ENCODE results near the gene CPED1.
"Not testable (repeated sequence)": the region's sequence is repeated elsewhere in the genome, so short reads cannot be mapped to it uniquely, and the experiment has no call there.

Gene CPED1

DNA sequence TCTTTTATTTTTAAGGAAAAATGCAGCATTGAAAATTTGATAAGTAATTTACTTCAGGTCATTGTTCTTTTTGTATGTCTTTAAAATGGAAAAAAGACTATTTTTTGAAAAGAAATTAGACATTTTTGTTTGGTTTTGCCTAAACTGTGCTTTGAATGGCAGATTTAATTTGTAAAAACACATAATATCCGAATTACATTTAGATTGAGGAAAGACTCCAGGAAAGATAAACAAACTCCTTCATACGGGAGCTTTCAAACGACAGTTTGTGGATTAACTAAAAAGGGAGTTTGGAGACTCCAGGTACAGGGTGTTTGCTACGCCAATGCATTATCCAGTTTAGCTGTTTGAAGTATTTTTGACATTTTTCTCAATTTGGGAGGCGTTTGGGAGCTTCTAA is 36.1 kb downstream of the CPED1 start:
- Mint-ChIP-seq H3K36me3 (ENCODE audit: low read depth) (no peaks in the 10 kb centered on the region), H3K27ac (no peak overlapping the region), H3K9me3 (no peaks in the 10 kb centered on the region), H3K4me3 (no peak overlapping the region), H3K4me1 (ENCODE audit: low read depth) (peaks cover 26% of the 10 kb centered on the region), H3K27me3 (no peaks in the 10 kb centered on the region)
- intact Hi-C loops (cut with micrococcal nuclease): loop anchor here (5.0 kb wide), 1 partner anchor 37 kb away; the partner anchor contains the start of gene CPED1

DNA sequence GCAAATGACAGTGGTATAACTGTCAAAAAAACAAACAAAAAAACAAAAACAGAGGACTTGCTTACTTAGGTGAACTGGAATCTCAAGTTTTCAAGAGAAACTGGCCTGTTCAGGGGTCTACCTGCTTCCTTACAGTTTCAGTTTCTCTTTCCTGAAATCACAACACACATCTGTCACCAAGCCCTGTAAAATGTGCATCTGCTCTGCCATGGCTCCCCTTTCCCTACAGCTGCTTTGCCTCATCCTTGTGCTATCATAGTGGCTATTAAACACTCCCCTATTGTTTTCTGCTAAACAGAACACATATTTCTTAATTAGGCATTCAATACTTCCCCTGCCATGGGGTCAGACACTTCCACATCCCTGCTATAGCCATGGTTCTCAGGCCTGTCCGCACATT is 37.6 kb downstream of the CPED1 start:
- Mint-ChIP-seq H3K4me1 (ENCODE audit: low read depth) (peaks cover 26% of the 10 kb centered on the region), H3K4me3 (no peak overlapping the region), H3K9me3 (no peaks in the 10 kb centered on the region), H3K27me3 (no peaks in the 10 kb centered on the region), H3K27ac (no peak overlapping the region), H3K36me3 (ENCODE audit: low read depth) (no peaks in the 10 kb centered on the region)
- intact Hi-C loops (cut with micrococcal nuclease): no loop called here

DNA sequence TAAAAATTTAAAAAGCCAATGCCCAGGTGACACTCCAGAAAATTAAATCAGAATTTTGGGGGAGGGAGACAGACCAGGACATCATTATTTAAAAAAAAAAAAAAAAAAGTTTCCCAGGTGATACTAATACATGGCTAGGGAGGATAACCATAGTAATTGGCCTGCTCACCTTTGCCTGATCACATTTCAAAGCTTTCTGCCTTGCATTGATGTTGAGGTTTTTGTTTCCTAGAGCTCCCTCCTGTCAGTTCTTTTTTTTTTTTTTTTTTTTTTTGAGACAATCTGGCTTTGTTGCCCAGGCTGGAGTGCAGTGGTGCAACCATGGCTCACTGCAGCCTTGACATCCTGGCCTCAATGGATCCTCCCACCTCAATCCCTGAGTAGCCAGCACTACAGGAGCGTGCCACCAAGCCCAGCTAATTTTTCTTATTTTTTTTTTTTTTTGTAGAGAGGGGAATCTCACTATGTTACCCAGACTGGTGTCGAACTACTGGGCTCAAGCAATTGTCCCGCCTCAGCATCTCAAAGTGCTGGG is 38.1 kb downstream of the CPED1 start:
- H3K9me3 Mint-ChIP-seq: no peaks in the 10 kb centered on the region
- no peaks in the 10 kb centered on the region for H3K27me3 Mint-ChIP-seq
- peaks cover 26% of the 10 kb centered on the region for H3K4me1 Mint-ChIP-seq (ENCODE audit: low read depth)
- no peaks in the 10 kb centered on the region for H3K36me3 Mint-ChIP-seq (ENCODE audit: low read depth)
- no peak overlapping the region for H3K27ac Mint-ChIP-seq
- intact Hi-C loops (cut with micrococcal nuclease): no loop called here
- H3K4me3 Mint-ChIP-seq: no peak overlapping the region

GRCh38 chr7:121027761-121028669 is 39.5 kb downstream of the CPED1 start:
- intact Hi-C loops (cut with micrococcal nuclease): no loop called here
- peaks cover 28% of the 10 kb centered on the region for H3K4me1 Mint-ChIP-seq (ENCODE audit: low read depth)

GRCh38 chr7:121029302-121029701 is 40.8 kb downstream of the CPED1 start:
- Mint-ChIP-seq H3K4me1 (ENCODE audit: low read depth) (peaks cover 17% of the 10 kb centered on the region), H3K4me3 (no peak overlapping the region), H3K9me3 (no peaks in the 10 kb centered on the region)

More at GRCh38 chr7:121027761-121028669, 39.5 kb downstream of the CPED1 start:
- H3K4me3 Mint-ChIP-seq: no peak overlapping the region
- H3K9me3 Mint-ChIP-seq: no peaks in the 10 kb centered on the region
- no peak overlapping the region for H3K27ac Mint-ChIP-seq
- no peaks in the 10 kb centered on the region for H3K27me3 Mint-ChIP-seq
- H3K36me3 Mint-ChIP-seq (ENCODE audit: low read depth): no peaks in the 10 kb centered on the region

GRCh38 chr7:121030308-121030707 is 41.8 kb downstream of the CPED1 start:
- Mint-ChIP-seq H3K4me1 (ENCODE audit: low read depth) (peaks cover 10% of the 10 kb centered on the region), H3K27me3 (no peaks in the 10 kb centered on the region), H3K36me3 (ENCODE audit: low read depth) (no peaks in the 10 kb centered on the region), H3K27ac (no peak overlapping the region), H3K4me3 (no peak overlapping the region), H3K9me3 (no peaks in the 10 kb centered on the region)
- intact Hi-C loops (cut with micrococcal nuclease): no loop called here

More at GRCh38 chr7:121029302-121029701, 40.8 kb downstream of the CPED1 start:
- Mint-ChIP-seq H3K27me3 (no peaks in the 10 kb centered on the region), H3K36me3 (ENCODE audit: low read depth) (no peaks in the 10 kb centered on the region), H3K27ac (no peak overlapping the region)
- intact Hi-C loops (cut with micrococcal nuclease): no loop called here

DNA sequence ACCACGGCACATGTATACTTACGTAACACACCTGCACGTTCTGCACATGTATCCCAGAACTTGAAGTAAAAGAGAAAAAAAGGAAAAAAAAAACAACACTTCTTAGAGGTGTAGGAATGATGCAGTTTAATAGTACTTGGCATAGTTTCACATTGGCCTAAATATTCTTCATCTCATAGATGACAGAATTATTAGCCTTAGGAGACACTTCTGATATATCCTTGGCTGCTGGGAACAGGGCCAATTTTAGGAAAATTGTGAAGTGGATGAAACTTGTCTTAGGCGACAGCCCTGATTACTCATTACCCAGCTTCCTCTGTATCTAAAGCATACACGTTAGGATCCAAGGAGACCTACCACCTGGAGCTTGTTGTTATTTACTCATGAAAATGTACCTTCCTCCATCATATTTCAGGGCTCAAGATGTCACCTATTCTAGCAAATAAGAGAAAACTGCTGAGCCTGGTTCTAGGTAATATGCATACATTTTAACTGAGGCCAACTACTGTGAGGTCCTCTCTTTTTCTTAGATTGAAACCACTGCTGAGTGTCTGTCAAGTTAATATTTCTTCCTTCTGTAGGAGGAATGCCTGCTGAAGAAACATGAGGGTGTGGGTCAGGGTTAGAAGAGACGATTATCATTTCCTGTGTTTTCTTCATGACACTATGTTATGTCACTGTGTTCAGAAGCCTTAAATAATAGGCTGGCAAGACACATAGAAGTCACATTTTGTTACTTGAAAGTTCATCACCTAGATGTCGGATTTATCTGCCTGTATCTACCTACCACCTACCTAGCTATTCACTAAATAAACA is 44.3 kb downstream of the CPED1 start:
- H3K27me3 Mint-ChIP-seq: no peaks in the 10 kb centered on the region
- H3K27ac Mint-ChIP-seq: no peak overlapping the region
- H3K4me3 Mint-ChIP-seq: no peak overlapping the region
- peaks cover 5% of the 10 kb centered on the region for H3K4me1 Mint-ChIP-seq (ENCODE audit: low read depth)
- no peaks in the 10 kb centered on the region for H3K9me3 Mint-ChIP-seq
- no peaks in the 10 kb centered on the region for H3K36me3 Mint-ChIP-seq (ENCODE audit: low read depth)
- intact Hi-C loops (cut with micrococcal nuclease): no loop called here

DNA sequence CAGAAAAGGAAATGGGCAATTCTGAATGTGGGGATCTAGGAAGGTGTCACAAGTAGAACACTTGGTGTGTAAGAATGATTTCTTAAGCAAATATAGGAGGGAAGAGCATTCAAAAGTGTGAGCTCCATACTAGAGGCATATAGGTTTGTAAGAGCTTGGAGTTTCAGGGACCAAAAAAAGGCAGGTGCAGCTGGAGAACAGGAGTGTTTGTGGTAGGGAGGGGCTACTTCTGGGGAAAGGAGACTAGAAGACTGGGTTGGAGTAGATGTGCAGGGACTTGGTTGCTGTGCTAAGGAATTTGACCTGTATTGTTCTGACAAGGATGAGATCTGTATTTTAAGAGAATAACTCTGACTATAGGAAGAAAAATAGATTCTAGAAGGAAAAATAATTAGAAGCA is 46.4 kb downstream of the CPED1 start:
- H3K4me1 Mint-ChIP-seq (ENCODE audit: low read depth): peaks cover 5% of the 10 kb centered on the region
- no peaks in the 10 kb centered on the region for H3K36me3 Mint-ChIP-seq (ENCODE audit: low read depth)
- no peaks in the 10 kb centered on the region for H3K27me3 Mint-ChIP-seq
- H3K27ac Mint-ChIP-seq: no peak overlapping the region
- intact Hi-C loops (cut with micrococcal nuclease): loop anchor here (5.0 kb wide), 1 partner anchor 42 kb away; no protein-coding TSS in a partner anchor
- no peak overlapping the region for H3K4me3 Mint-ChIP-seq
- no peaks in the 10 kb centered on the region for H3K9me3 Mint-ChIP-seq

GRCh38 chr7:121036776-121037175 is 48.3 kb downstream of the CPED1 start:
- not testable (repeated sequence) for H3K4me3 Mint-ChIP-seq; H3K27me3 Mint-ChIP-seq; H3K4me1 Mint-ChIP-seq (ENCODE audit: low read depth); H3K27ac Mint-ChIP-seq; H3K36me3 Mint-ChIP-seq (ENCODE audit: low read depth); H3K9me3 Mint-ChIP-seq
- intact Hi-C loops (cut with micrococcal nuclease): loop anchor here (5.0 kb wide), 1 partner anchor 41 kb away; no protein-coding TSS in a partner anchor

DNA sequence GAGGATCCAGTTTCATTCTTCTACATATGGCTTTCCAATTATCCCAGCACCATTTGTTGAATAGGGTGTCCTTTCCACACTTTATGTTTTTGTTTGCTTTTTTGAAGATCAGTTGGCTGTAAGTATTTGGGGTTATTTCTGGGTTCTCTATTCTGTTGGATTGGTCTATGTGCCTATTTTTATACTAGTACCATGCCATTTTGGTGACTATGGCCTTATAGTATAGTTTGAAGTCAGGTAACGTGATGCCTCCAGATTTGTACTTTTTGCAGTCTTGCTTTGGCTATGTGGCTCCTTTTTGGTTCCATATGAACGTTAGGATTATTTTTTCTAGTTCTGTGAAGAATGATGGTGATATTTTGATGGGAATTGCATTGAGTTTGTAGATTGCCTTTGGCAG is 48.8 kb downstream of the CPED1 start:
- not testable (repeated sequence) for H3K4me3 Mint-ChIP-seq; H3K9me3 Mint-ChIP-seq; H3K27me3 Mint-ChIP-seq; H3K27ac Mint-ChIP-seq; H3K36me3 Mint-ChIP-seq (ENCODE audit: low read depth)
- peaks cover 12% of the 10 kb centered on the region for H3K4me1 Mint-ChIP-seq (ENCODE audit: low read depth)
- intact Hi-C loops (cut with micrococcal nuclease): loop anchor here (5.0 kb wide), 1 partner anchor 40 kb away; no protein-coding TSS in a partner anchor

GRCh38 chr7:121037957-121038716 is 49.6 kb downstream of the CPED1 start:
- H3K4me3 Mint-ChIP-seq: no peak overlapping the region
- no peak overlapping the region for H3K27ac Mint-ChIP-seq
- no peaks in the 10 kb centered on the region for H3K9me3 Mint-ChIP-seq
- H3K36me3 Mint-ChIP-seq (ENCODE audit: low read depth): no peaks in the 10 kb centered on the region
- intact Hi-C loops (cut with micrococcal nuclease): loop anchor here (5.0 kb wide), 1 partner anchor 39 kb away; no protein-coding TSS in a partner anchor
- no peaks in the 10 kb centered on the region for H3K27me3 Mint-ChIP-seq
- peaks cover 8% of the 10 kb centered on the region for H3K4me1 Mint-ChIP-seq (ENCODE audit: low read depth)

DNA sequence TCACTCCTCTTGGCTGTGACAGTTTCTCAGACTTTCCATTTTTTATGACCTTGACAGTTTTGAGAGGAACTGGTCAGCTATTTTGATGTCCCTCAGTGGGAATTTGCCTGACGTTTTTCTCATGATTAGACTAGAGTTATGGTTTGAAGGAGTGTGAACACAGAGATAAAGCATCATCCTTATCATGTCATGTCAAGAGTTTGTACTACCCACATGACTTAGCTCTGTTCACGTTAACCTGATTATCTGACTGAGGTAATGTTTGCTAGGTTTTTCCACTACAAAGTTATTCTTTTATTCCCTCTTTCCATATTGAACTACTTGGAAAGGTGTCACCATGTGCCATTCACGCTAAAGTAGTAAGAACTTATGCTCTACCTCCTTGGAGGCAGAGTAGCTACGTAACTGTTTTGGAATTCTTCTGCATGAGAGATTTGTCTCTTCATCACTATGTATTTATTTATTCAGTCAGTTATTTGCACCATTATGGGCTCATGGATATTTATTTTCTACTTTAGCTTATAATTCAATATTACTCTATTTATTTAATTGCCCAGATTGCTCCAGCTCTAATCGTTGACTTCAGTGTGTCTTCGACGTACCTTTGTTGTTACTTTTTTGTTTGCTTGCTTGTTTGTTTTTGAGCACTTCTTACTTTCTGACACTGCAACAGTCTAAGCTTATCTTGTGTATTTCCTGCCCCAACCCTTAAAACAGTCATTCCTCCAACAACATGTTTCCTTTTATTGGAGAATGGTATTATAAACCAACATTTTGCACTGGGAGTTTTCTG is 50.4 kb downstream of the CPED1 start:
- H3K27me3 Mint-ChIP-seq: no peaks in the 10 kb centered on the region
- H3K4me3 Mint-ChIP-seq: no peak overlapping the region
- peaks cover 7% of the 10 kb centered on the region for H3K4me1 Mint-ChIP-seq (ENCODE audit: low read depth)
- intact Hi-C loops (cut with micrococcal nuclease): loop anchor here (5.0 kb wide), 1 partner anchor 38 kb away; no protein-coding TSS in a partner anchor
- H3K36me3 Mint-ChIP-seq (ENCODE audit: low read depth): no peaks in the 10 kb centered on the region
- H3K9me3 Mint-ChIP-seq: no peaks in the 10 kb centered on the region
- H3K27ac Mint-ChIP-seq: no peak overlapping the region

- no peaks in the 10 kb centered on the region for H3K36me3 Mint-ChIP-seq (ENCODE audit: low read depth)
- H3K27ac Mint-ChIP-seq: no peak overlapping the region
- H3K4me3 Mint-ChIP-seq: no peak overlapping the region
- intact Hi-C loops (cut with micrococcal nuclease): loop anchor here (5.0 kb wide), 1 partner anchor 38 kb away; no protein-coding TSS in a partner anchor
- H3K9me3 Mint-ChIP-seq: no peaks in the 10 kb centered on the region
- H3K4me1 Mint-ChIP-seq (ENCODE audit: low read depth): peaks cover 7% of the 10 kb centered on the region
- no peaks in the 10 kb centered on the region for H3K27me3 Mint-ChIP-seq
Observed at GRCh38 chr7:121039510-121039822, 51.0 kb downstream of the CPED1 start.
